Measurements from ENCODE around the gene CLDN11.

Gene CLDN11

GRCh38 chr3:170418422-170419398 lies at the start of gene CLDN11:
Gene CLDN11, plus strand, starts transcription at chr3:170418868. Its CDS starts 199 bp downstream, at chr3:170419067.
- no peak for DNase-seq (ENCODE audit: low read depth)

GRCh38 chr3:170368921-170369320 lies 49.7 kb upstream of the CLDN11 start:
- no peak for DNase-seq (ENCODE audit: low read depth)

GRCh38 chr3:170372190-170372879 lies 46.3 kb upstream of the CLDN11 start:
- no peak for DNase-seq (ENCODE audit: low read depth)

GRCh38 chr3:170383567-170383966 lies 35.1 kb upstream of the CLDN11 start:
- DNase-seq (ENCODE audit: low read depth): no peak

- DNase-seq (ENCODE audit: low read depth): no peak
Observed at GRCh38 chr3:170386468-170386867, 32.2 kb upstream of the CLDN11 start.

GRCh38 chr3:170387950-170388349 lies 30.7 kb upstream of the CLDN11 start:
- no peak for DNase-seq (ENCODE audit: low read depth)

- DNase-seq (ENCODE audit: low read depth): no peak
Observed at GRCh38 chr3:170391108-170391507, 27.6 kb upstream of the CLDN11 start.

- no peak for DNase-seq (ENCODE audit: low read depth)
Observed at GRCh38 chr3:170397685-170398084, 21.0 kb upstream of the CLDN11 start.

GRCh38 chr3:170405101-170405500 lies 13.6 kb upstream of the CLDN11 start:
- DNase-seq (ENCODE audit: low read depth): no peak

GRCh38 chr3:170410428-170411029 lies 8.1 kb upstream of the CLDN11 start:
- DNase-seq (ENCODE audit: low read depth): no peak

- DNase-seq (ENCODE audit: low read depth): no peak
Observed at GRCh38 chr3:170413291-170413690, 5.4 kb upstream of the CLDN11 start.

- DNase-seq (ENCODE audit: low read depth): no peak
Observed at GRCh38 chr3:170414202-170414663, 4.4 kb upstream of the CLDN11 start.

- DNase-seq (ENCODE audit: low read depth): no peak
Observed at GRCh38 chr3:170417090-170417489, 1.6 kb upstream of the CLDN11 start.

GRCh38 chr3:170419557-170420087 lies 954 bp downstream of the CLDN11 start:
- DNase-seq (ENCODE audit: low read depth): no peak

GRCh38 chr3:170420307-170420821 lies 1.7 kb downstream of the CLDN11 start:
- DNase-seq (ENCODE audit: low read depth): no peak

- DNase-seq (ENCODE audit: low read depth): no peak
Observed at GRCh38 chr3:170421111-170421641, 2.5 kb downstream of the CLDN11 start.

- DNase-seq (ENCODE audit: low read depth): no peak
Observed at GRCh38 chr3:170421758-170422157, 3.1 kb downstream of the CLDN11 start.

GRCh38 chr3:170423001-170423615 lies 4.4 kb downstream of the CLDN11 start:
- DNase-seq (ENCODE audit: low read depth): no peak

GRCh38 chr3:170424879-170425278 lies 6.2 kb downstream of the CLDN11 start:
- DNase-seq (ENCODE audit: low read depth): no peak

GRCh38 chr3:170425491-170426239 lies 7.0 kb downstream of the CLDN11 start:
- DNase-seq (ENCODE audit: low read depth): no peak
